NCI-H2196 treated with DMSO at 0.1 percent for 48 hours (cell line): ENCODE results near the gene DRC7.
"Not testable (repeated sequence)": the region's sequence is repeated elsewhere in the genome, so short reads cannot be mapped to it uniquely, and the experiment has no call there.

Experiments used
- DNase-seq: peaks from one replicate; lab custom pipeline; 2025; ENCODE audit not compliant: unreplicated experiment; lab: John Stamatoyannopoulos, UW

Gene DRC7

DNA sequence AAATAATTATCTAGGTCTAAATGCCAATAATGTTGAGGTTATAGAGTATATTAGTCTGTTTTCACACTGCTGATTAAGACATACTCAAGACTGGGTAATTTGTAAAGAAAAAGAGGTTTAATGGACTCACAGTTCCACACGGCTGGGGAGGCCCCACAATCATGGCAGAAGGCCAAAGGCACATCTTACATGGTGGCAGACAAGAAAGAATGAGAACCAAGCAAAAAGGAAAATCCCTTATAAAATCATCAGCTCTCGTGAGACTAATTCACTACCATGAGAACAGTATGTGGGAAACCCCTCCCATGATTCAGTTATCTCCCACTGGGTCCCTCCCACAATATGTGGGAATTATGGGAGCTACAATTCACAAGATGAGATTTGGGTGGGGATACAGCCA, 38.1 kb downstream of the DRC7 start:
- DNase-seq = no peak

DNA sequence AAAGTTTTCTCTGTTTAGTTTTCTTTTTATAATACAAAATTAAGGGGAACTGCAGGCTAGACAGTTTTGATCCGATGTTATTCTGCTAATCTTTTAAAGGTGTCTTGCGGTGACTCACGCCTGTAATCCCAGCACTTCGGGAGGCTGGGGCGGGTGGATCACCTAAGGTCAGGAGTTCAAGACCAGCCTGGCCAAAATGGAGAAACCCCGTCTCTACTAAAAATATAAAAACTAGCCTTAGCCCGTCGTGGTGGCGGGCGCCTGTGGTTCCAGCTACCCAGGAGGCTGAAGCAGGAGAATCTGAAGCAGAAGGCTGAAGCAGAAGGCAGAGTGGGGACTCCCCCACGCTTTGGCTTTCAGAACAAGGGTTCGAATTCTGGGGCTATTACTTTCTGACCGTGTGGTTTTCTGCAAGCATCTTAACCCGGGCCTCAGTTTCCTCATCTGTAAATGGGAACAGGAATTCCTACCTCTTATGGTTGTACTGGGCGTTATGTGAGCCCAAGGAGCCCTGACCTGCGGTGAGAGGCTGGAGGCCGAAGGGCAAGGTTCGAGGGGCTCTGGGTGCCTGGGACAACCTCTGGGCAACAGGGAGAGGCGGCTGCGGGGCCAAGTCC, 39.8 kb downstream of the DRC7 start:
- DNase-seq = no peak

DNA sequence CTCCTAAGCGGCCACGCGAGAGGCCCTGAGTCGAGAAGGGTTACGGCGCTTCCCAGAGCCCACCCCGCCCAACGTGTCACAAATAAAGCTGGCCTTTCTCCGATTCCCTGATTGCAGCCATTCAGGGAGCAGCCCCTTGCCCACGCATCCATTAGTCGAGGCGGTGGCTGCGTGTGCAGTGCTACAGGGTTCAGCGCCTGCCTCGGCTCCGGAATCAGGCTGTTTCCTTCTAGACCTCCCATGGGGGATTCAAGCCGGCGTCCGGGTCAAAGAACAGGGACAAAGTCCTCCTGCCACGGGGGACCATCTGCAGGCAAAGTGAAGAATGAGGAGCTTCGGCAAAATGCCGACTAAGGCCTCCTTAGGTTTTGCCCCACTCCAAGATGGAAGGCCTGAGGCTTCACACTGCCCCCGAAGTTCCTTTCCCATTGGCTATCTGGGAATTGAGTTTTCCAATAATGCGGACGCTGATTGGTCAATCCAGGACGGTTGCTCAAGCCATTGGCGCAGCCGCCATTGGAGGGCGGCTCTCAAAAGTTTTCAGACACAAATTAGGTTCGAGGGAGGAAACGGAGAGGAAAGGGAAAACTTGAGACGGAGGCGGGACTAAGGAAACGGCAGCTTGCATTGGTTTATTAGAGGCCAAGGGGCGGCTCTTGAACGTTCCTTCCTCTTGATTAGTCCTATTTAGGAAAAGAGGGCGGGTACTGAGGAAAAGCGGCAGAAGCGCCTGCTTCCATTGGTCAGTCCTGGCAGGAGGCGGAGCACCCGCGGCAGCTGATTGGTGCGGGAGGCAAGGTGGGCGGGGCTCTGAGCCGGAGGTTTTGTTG, 40.5 kb downstream of the DRC7 start:
- peak; percentile 98 for DNase-seq

DNA sequence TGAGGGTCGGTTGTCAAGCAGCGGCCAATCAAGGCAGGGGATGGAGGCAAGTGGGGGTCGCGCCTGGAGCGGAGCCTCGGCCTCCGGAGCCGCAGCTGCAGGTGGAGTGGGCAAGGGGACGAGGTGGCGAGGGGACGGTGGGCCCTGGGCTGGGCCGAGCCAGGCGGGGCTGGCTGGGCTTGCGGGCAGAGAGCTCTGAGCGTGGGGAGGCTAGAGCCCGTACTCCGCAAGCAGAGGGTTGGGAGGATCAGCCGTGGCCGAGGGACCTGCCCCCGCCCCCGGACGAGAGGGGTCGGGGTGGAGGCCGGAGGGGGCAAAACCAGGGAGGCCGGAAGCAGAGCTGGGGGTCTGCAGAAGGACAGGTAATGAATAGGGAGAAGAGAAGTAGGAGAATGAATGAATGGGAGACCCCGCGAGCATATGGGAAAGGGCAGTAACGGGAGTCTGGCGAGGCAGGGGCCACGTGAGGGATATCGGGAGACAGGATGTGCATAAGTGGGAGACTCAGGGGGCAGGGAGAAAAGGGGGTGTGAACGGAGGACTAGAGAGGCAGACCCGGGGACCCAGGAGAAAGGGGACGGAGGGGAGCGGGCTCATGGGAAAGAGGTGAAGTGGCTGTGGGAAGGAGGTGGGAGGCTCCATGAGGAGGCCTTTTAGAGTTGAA, 41.3 kb downstream of the DRC7 start, which contains the start of gene KATNB1:
Gene KATNB1, plus strand, starts transcription at position 16 of the 664 bp plus-strand sequence. CDS start 1,474 bp downstream, outside the sequence.
- DNase-seq = no peak

DNA sequence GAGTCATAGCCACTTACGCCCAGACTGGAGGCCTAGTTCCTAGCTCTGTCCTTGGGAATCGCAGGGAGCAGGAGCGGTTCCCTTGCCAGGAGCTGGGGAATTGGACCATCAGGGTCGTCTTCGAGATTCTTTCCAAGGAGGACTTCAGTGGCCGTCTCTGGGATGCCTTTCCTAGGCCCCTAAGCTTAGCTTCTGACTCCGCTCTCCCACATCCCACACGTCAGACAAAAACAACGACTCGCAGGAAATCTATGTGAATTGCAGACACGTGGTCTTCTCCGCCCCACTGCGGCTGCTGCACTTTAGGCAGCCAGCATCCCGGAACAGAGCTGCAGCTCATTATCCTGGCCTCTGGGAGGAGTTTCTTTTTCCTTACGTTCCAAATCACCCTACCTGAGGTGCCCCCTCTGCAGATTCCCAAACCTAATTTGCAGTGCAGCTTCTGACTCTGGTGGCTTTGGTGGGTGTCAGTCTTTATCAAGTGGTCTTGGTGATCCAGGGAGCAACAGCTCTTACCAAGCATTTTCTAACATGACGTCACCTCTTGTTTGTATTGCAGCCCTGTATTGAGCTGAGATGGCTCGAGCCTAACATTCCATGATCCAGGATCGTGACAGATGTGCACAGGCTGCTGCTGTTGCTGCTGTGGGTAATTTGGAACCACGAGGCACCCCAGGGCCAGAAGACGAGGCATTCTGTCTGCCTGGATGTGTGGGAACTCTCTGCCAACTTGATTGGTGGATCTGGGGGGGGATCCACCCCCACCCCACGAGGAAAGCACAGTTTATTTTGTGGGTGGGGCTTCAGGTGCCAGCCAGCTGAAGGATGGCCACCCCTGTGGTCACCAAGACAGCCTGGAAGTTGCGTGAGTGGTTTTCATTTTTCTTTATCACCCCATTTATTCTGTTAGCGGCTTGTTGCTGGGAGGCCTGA, 42.1 kb downstream of the DRC7 start:
- DNase-seq = peak; percentile 9

DNA sequence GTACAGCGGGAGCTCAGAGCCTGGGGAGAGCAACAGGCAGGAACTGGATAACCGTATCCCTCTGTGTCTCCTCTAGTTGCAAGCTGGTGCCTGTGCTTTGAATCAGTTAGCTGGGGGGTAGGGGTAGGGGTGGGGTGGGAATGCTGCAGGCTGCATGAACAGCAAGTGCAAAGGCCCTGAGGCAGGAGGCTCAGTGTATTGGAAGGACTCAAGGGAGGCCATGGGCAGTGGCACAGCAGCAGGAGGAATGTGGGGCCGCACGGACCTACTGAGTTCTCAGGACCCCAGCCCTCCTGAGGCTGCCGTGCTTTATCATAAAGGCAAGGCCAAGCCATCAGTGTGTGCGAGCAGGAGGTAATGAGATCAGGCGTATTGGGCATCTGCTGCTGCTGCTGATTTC, 44.2 kb downstream of the DRC7 start:
- no peak for DNase-seq

DNA sequence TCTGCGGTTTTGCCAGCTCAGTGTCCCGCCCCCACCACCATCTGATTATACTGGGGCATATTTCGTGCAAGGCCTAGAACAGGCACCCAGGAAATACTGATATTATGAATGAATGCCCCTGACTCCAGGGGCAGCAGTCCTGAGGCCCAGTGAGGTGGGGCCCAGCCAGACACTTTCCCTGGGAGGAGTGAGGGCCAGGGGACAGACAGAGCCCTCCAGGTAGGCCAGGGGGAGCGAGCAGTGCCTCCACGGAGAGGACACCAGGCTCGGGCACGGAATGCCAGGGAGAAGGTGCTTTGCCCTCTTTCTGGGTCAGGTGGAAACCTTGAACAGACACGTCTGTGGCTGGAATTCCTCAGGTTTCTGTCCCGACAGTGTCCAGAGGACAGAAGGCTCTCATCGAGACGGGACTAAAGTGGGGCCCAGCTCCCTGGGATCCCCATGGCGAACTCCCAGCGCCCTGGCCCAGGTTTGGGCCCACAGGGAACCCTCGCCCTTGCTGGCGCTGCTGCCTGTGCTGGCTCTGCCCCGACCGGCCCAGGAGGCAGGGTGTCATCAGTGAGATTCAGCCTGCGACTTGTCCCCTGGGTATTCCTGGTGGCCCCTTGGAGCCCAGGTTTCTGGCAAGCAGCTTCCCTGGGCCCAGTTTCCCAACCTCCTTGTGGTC, 45.3 kb downstream of the DRC7 start:
- no peak for DNase-seq

DNA sequence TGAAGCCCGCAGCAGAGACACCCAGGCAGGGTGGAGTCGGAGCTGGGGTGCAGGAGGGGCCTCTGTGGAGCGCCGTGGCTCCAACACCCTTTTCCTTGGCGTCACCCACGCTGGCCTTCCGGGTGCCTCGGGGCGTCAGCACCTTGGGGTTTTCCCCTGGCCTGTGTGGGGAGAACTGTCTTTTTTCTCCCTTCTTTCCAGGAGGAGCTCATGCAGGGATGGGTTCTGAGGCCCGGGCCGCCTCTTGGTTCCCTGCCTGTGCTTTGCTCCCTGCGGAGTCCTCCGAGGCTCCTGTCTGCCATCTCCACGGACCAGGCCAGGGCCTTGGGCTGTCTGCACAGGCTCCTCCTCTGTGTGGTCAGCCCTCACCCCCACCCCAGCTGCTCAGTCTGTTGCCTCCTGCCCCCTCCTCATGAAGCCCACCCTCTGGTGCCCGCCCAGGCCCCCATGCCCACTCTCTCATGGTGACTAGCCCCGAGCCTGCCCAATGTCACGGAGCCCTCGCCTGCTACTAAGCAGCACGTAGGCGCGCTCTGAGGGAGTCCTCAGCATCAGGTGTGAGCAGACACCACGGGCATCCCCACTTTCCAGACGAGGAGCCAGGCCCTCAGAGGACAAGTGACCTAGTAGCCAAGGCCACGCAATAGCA, 45.9 kb downstream of the DRC7 start:
- no peak for DNase-seq

DNA sequence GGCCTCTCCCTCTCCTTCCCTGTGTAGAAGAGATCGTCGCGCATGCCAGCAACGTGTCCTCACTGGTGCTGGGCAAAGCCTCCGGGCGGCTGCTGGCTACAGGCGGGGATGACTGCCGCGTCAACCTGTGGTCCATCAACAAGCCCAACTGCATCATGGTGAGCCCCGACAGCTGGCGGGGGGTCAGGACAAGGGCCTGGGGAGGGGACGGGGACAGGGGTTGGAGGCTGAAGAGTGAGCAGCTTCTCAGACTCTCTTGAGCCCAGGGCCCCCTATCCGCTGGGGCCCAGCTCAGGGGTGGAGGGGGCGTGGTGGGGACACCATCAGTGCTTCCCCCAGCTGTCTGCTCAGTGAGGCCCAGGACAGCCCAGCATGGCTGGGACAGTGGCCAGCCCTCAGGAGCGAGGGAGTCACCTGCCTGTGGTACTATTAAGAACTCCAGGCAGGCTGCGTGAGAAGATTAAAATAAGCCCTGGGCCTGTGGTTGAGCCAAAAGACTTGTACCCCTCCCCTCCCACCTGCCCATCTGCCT, 47.1 kb downstream of the DRC7 start:
- no peak for DNase-seq

DNA sequence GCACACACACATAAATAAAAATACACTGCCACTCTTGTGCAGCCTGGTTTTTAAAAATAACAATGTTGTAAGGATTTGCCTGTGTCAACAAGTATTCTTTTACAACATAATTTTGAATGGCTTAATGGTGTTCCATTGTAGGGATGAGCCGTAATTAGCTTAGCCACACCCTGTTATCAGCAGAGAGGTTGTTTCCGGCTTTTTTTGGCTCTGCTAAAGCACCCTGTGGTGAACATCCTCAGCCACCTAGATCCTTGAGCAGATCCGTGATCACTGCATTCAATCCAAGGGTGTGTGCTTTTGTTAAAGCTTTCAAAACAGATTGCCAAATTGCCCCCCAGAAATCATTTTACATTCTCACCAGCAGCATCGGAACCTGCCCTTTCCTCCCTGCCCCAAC, 47.9 kb downstream of the DRC7 start:
- DNase-seq = no peak

DNA sequence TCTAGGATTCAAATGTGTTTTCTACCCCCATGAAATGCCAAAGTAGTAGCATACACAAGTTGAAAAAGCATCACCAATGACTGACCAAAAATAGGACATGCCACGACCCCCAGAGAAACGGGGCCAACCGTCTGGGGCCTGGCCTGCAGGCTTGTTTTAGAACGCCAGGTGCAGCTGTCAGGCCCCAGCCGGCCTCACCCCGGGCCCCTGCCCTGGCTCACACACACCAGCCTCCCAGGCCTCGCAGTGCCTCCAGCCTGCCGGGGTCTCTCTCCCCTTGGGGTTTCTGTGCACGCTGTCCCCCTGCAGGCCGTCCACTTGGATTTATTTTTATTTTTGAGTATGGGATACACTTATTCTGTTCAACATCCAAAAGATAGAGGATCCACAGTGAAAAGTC, 48.9 kb downstream of the DRC7 start:
- DNase-seq = no peak

DNA sequence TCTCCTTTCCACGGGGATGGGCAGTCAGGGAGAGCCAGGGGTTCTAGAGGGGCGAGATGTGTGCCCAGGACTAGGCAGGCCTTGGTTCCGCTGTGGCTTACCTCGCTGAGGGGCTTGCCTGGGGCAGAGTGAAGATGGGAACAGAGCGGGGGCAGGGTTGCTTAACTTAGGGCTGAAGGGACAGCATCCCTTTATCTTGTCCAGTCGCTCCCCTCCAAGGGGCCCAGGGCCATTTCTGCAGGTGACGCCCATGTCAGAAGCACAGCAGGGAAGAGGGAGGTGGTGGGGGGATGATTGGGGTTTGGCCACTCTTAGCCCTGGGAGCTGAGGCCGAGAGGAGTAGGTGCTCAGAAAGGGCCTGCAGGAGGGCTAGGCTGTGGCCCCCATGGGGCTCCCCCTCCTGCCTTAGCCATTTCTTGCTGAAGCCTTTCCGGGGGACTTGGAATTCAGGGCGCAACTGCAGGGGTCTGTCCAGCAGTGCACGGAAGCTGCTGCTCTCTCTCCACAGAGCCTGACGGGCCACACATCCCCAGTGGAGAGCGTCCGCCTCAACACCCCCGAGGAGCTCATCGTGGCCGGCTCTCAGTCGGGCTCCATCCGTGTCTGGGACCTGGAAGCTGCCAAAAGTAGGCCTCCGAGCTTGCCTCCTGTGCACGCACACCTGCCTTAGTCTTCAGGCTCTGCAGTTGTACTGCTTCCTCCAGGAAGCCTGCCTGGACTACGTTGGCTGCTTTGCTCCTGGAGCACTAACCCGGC, 49.5 kb downstream of the DRC7 start:
- no peak for DNase-seq

DNA sequence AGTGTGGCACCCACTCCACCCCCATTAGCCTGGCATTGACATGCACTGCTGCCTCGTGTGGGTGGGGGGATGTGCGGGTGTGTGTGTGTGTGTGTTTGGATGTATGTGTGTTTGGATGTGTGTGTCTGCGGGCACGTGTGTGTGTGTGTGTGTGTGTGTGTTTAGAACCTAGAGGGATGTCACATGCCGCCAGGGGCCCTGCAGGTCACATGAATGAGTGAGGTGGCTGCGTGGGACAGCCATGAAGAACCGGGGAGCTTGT, 50.0 kb downstream of the DRC7 start:
- no peak for DNase-seq

DNA sequence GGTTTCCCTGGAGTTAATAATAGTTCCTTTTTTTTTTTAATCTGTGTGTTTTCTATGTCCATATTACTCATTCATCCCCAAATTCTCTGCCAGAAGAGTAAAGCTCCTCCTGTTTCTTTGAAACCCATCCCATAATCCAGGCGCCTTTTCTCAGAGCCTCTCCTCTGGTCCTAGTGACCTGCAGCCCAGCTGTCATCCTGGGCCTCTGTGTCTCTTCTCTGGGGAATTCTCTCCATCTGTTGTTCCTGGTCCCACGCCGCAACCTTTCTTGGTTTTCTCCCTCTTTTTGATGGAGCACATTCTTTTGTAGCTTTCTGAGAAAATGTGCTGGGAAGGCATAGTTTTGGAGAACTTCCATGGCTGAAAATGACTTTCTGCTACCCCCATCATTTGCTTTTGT, 51.2 kb downstream of the DRC7 start:
- no peak for DNase-seq

DNA sequence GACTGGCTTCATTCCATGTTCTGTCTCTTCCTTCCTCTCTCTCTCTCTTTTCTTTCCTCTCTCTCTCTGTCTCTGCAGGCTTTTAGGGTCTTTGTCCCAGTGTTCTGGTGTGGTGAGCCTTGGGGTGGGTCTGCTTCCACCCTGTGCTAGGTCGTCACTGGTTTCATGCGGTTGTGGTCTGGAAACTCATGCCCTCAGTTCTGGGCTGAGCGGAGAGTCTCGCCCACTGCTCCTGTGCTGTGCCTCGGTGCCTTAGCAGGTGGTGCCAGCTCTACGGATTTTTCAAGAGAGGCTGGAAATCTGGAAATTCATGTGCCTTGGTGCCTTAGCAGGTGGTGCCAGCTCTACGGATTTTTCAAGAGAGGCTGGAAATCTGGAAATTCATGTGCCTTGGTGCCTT, 51.7 kb downstream of the DRC7 start:
- not testable (repeated sequence) for DNase-seq

DNA sequence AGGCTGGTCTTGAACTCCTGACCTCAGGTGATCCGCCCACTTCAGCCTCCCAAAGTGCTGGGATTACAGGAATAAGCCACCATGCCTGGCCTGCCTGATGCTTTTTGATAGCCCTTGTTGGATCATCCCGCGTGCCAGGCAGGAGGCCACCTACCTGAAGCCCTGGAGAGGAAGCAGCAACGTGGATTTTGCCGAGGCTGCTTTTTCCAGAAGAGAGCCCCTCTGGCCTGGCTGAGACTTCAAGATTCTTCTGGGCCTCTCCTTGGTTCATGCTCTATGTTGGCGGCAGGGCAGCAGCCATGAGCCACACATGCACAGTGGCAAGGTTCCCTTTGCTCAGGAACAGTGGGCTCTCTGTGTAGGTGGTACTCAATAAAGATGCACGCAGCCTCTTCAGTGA, 52.5 kb downstream of the DRC7 start:
- DNase-seq = no peak

DNA sequence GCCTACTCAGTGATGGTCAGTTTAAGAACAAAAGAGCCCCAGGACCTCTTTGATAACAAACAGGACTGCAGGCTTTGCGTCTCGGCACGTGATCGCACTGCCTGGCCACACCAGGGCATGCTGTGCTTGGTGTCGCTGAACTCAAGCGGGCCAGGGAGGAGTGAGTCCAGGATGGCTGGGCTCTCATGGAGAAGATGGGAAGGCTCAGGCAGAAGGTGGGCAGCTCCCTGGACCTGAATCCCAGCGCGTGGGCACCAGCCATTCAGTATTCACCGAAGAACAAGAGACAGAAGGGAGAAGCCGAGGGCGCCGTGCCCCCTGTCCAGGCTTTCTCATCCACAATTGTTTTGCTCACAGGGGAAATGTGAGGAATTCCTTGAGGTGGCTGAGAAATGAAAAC, 52.9 kb downstream of the DRC7 start:
- no peak for DNase-seq

DNA sequence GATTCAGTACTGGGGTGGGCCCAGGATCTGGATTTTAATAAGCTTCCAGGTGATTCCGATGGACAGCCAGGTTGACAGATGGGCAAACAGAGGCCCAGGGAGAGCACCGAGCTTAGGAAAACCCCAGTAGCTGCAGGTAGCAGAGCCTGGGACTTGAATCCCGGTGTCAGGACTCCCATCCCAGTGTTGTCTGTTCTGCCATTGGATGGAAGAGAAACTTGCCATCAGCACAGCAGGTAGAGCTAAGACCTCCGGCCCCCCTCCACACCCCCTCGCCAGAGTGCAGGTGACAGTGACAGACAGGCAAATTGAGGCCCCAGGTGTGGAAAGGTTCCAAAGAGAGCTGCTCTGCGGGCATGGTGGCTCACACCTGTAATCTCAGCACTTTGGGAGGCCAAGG, 53.4 kb downstream of the DRC7 start:
- DNase-seq = no peak

DNA sequence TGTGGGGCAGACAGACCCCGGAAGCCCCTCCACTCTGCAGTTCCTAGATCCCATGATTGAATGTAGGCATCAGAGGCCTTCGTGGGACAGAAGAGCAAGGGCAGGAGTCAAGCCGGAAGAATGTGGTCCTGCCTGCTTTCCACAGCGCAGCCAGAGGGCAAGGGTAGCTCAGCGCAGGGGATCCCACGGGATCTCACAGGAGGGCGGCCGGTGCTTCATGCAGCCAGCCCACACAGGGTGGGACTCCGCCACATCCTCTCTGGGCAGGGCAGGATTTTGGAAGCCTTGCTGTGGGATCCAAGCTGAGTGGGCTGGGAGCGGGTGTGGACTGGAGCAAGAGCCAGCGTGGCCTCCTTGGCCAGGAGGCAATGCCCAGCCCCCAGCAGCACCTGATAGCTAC, 54.0 kb downstream of the DRC7 start:
- DNase-seq = no peak
